Heart left ventricle (tissue), 13 donors: Measurements from ENCODE around the gene ANKS3.

Experiments
- POLR2A ChIP-seq, 2 donors: fragments of 450-650 bp; IDR thresholded peaks; one replicate each; pipeline ENCODE4 v1.6.1; 2017; ENCODE audit warnings: antibody characterized with exemption in 2 of 2, mild to moderate bottlenecking in 2 of 2, moderate library complexity in 2 of 2
- TF ChIP-seq, protein P1 (sequence below), 12 donors: fragments of 200-600 bp; sonication (generic) in 4 of 12; IDR thresholded peaks; one replicate each; pipeline versions ENCODE4 v1.5.0 to v1.8.0; 2018 to 2022; ENCODE audit warnings: antibody characterized with exemption in 12 of 12, mild to moderate bottlenecking in 5 of 12
- donor health status: ischemic (EF 13 %, LVEDD 7.1; RV severe dilation, severe dysfunction).
- donor health status: DM: no; HTN: yes; CAD: no.
- donor health status: DM: no; HTN: no; CAD: no.
- donor health status: ischemic (EF 25% LVEDD 6.9; RV normal size, moderate dysfunction).
- donor health status: ischemic (EF 25% LVEDD 5.7; RV mildly dilated, moderate dysfunction).
- donor health status: ischemic (EF 35%, LVEDD 5.7; RV mildly dilated, moderate dysfunction).
- donor health status: nonischemic (EF 11% LVEDD 7.7; RV severe dilation, severe dysfunction).
- donor health status: DM: yes; HTN: yes; CAD: no.
- donor health status: PGD.
- donor health status: ischemic (EF 29% LVEDD 5.4; RV normal size, mild dysfunction).
- donor health status: nonischemic (EF 23%, LVEDD 6.1; RV moderate dilation, normal function).

- TF ChIP-seq POLR2A (IDR thresholded peaks at IDR 0.05): no peak
- TF ChIP-seq, protein P1, sequence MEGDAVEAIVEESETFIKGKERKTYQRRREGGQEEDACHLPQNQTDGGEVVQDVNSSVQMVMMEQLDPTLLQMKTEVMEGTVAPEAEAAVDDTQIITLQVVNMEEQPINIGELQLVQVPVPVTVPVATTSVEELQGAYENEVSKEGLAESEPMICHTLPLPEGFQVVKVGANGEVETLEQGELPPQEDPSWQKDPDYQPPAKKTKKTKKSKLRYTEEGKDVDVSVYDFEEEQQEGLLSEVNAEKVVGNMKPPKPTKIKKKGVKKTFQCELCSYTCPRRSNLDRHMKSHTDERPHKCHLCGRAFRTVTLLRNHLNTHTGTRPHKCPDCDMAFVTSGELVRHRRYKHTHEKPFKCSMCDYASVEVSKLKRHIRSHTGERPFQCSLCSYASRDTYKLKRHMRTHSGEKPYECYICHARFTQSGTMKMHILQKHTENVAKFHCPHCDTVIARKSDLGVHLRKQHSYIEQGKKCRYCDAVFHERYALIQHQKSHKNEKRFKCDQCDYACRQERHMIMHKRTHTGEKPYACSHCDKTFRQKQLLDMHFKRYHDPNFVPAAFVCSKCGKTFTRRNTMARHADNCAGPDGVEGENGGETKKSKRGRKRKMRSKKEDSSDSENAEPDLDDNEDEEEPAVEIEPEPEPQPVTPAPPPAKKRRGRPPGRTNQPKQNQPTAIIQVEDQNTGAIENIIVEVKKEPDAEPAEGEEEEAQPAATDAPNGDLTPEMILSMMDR (IDR thresholded peaks at IDR 0.05): no peak
Measured at GRCh38 chr16:4780235-4780634, 46.2 kb upstream of the ANKS3 start.
